ENCODE results near the gene DNAH7.

- TF ChIP-seq, protein P1, sequence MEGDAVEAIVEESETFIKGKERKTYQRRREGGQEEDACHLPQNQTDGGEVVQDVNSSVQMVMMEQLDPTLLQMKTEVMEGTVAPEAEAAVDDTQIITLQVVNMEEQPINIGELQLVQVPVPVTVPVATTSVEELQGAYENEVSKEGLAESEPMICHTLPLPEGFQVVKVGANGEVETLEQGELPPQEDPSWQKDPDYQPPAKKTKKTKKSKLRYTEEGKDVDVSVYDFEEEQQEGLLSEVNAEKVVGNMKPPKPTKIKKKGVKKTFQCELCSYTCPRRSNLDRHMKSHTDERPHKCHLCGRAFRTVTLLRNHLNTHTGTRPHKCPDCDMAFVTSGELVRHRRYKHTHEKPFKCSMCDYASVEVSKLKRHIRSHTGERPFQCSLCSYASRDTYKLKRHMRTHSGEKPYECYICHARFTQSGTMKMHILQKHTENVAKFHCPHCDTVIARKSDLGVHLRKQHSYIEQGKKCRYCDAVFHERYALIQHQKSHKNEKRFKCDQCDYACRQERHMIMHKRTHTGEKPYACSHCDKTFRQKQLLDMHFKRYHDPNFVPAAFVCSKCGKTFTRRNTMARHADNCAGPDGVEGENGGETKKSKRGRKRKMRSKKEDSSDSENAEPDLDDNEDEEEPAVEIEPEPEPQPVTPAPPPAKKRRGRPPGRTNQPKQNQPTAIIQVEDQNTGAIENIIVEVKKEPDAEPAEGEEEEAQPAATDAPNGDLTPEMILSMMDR (IDR thresholded peaks at IDR 0.05 in 8 of 11, conservative IDR thresholded peaks at IDR 0.05 in 3 of 11) = no peak
- TF ChIP-seq POLR2A (IDR thresholded peaks at IDR 0.05) = no peak
- TF ChIP-seq POLR2AphosphoS5 (IDR thresholded peaks at IDR 0.05) = no peak
Observed at GRCh38 chr2:195967336-195967735, 101.3 kb downstream of the DNAH7 start.

Measured in spleen (tissue), 7 donors.